MM.1S (cell line): ENCODE results near the gene TGIF1.

Experiments used
- DNase-seq: peaks from one replicate; pipeline ENCODE4 v3.0.0-alpha.2; 2015
- H2AFZ ChIP-seq: fragments of 300-600 bp; sonication (generic); 2 replicates; pipeline ENCODE4 v1.6.0; 2016; ENCODE audit warnings: antibody characterized with exemption, low read length
- H3F3A ChIP-seq: fragments of 300-600 bp; sonication (generic); 2 replicates; pipeline ENCODE4 v1.6.1; 2016; ENCODE audit warnings: mild to moderate bottlenecking, antibody characterized with exemption, low read length, moderate library complexity, mixed read lengths; ENCODE audit not compliant: insufficient read depth
- H3K27ac ChIP-seq: fragments of 300-600 bp; sonication (generic); 2 replicates; pipeline ENCODE4 v1.5.1; 2016; ENCODE audit warnings: mild to moderate bottlenecking, low read length
- H3K27me3 ChIP-seq: fragments of 300-600 bp; sonication (generic); replicated peaks from 2 replicates; pipeline ENCODE4 v1.6.0; 2016; ENCODE audit warnings: low read length; ENCODE audit not compliant: insufficient read depth
- H3K36me3 ChIP-seq: fragments of 300-600 bp; sonication (generic); replicated peaks from 2 replicates; pipeline ENCODE4 v1.6.1; 2016; ENCODE audit warnings: mild to moderate bottlenecking, low read length, mixed read lengths; ENCODE audit not compliant: insufficient read depth
- H3K4me1 ChIP-seq: fragments of 300-600 bp; sonication (generic); 2 replicates; pipeline ENCODE4 v1.6.1; 2016; ENCODE audit warnings: low read length, mixed read lengths
- H3K4me2 ChIP-seq: fragments of 300-600 bp; sonication (generic); 2 replicates; pipeline ENCODE4 v1.6.0; 2016; ENCODE audit warnings: low read depth, low read length
- H3K4me3 ChIP-seq: fragments of 300-600 bp; sonication (generic); 2 replicates; pipeline ENCODE4 v1.5.1; 2016; ENCODE audit warnings: low read length, mixed read lengths
- H3K79me2 ChIP-seq: fragments of 300-600 bp; sonication (generic); 2 replicates; pipeline ENCODE4 v1.6.1; 2016; ENCODE audit warnings: mixed run types, low read length, mixed read lengths
- H3K9ac ChIP-seq: fragments of 300-600 bp; sonication (generic); 2 replicates; pipeline ENCODE4 v1.6.1; 2016; ENCODE audit warnings: low read length, mixed read lengths
- H3K9me2 ChIP-seq: fragments of 300-600 bp; sonication (generic); replicated peaks from 2 replicates; pipeline ENCODE4 v1.6.1; 2016; ENCODE audit warnings: mild to moderate bottlenecking, low read length, mixed read lengths; ENCODE audit not compliant: insufficient read depth
- H3K9me3 ChIP-seq: fragments of 300-600 bp; sonication (generic); replicated peaks from 2 replicates; pipeline ENCODE4 v1.6.1; 2016; ENCODE audit warnings: mild to moderate bottlenecking, low read length, mixed read lengths; ENCODE audit not compliant: insufficient read depth
- H4K20me1 ChIP-seq: fragments of 300-600 bp; sonication (generic); 2 replicates; pipeline ENCODE4 v1.6.1; 2016; ENCODE audit warnings: mild to moderate bottlenecking, low read length, moderate library complexity, mixed read lengths; ENCODE audit not compliant: insufficient read depth
- CTCF ChIP-seq: fragments of 300-600 bp; sonication (generic); IDR thresholded peaks from 2 replicates; pipeline ENCODE4 v1.5.1; 2016; ENCODE audit warnings: antibody characterized with exemption, low read length, mixed read lengths
- EZH2 ChIP-seq: fragments of 300-600 bp; sonication (generic); optimal IDR thresholded peaks from 2 replicates; pipeline ENCODE3; 2017; ENCODE audit warnings: low read depth, mild to moderate bottlenecking, antibody characterized with exemption, low read length, mixed read lengths
- EZH2phosphoT487 ChIP-seq: fragments of 300-600 bp; sonication (generic); IDR thresholded peaks from 2 replicates; pipeline ENCODE4 v1.6.1; 2018; ENCODE audit warnings: antibody characterized with exemption, low read length

Gene TGIF1

GRCh38 chr18:3441290-3441689 is 8.7 kb upstream of the TGIF1 start:
- DNase-seq, result no peak
- no peaks in the 10 kb centered on the region for H3K9me3 ChIP-seq
- H2AFZ ChIP-seq, result no peak overlapping the region

GRCh38 chr18:3442919-3443318 is 7.1 kb upstream of the TGIF1 start:
- H2AFZ ChIP-seq, result no peak overlapping the region
- H4K20me1 ChIP-seq, result no peaks in the 10 kb centered on the region
- no peak overlapping the region for H3K27ac ChIP-seq
- H3K9ac ChIP-seq, result no peak overlapping the region
- H3K4me3 ChIP-seq, result no peak overlapping the region
- H3F3A ChIP-seq, result peaks cover 10% of the 10 kb centered on the region
- DNase-seq, result no peak
- no peaks in the 10 kb centered on the region for H3K9me2 ChIP-seq
- no peaks in the 10 kb centered on the region for H3K36me3 ChIP-seq
- peaks cover 4% of the 10 kb centered on the region; the same call in 1 of the 2 replicates for H3K27me3 ChIP-seq
- no peak overlapping the region for H3K4me2 ChIP-seq
- no peaks in the 10 kb centered on the region for H3K9me3 ChIP-seq
- H3K79me2 ChIP-seq, result no peaks in the 10 kb centered on the region
- TF ChIP-seq EZH2phosphoT487 (no peak), CTCF (no peak), EZH2 (no peak)
- H3K4me1 ChIP-seq, result peaks cover 4% of the 10 kb centered on the region

More at GRCh38 chr18:3441290-3441689, 8.7 kb upstream of the TGIF1 start:
- Histone ChIP-seq H3K9ac (no peak overlapping the region), H3K27ac (no peak overlapping the region), H3F3A (no peaks in the 10 kb centered on the region), H3K79me2 (no peaks in the 10 kb centered on the region), H3K4me2 (no peak overlapping the region), H4K20me1 (no peaks in the 10 kb centered on the region), H3K4me1 (no peaks in the 10 kb centered on the region), H3K27me3 (no peaks in the 10 kb centered on the region; the same call in 1 of the 2 replicates), H3K4me3 (no peak overlapping the region), H3K9me2 (no peaks in the 10 kb centered on the region), H3K36me3 (no peaks in the 10 kb centered on the region)
- no peak for TF ChIP-seq EZH2phosphoT487
- TF ChIP-seq EZH2, result no peak
- no peak for TF ChIP-seq CTCF

GRCh38 chr18:3444296-3444695 is 5.7 kb upstream of the TGIF1 start:
- Histone ChIP-seq H3K9me3 (no peaks in the 10 kb centered on the region), H3K9ac (no peak overlapping the region), H3K4me2 (no peak overlapping the region), H3K9me2 (no peaks in the 10 kb centered on the region), H3F3A (peaks cover 22% of the 10 kb centered on the region), H2AFZ (no peak overlapping the region), H4K20me1 (no peaks in the 10 kb centered on the region), H3K27me3 (peaks cover 4% of the 10 kb centered on the region; the same call in 1 of the 2 replicates), H3K4me3 (no peak overlapping the region), H3K79me2 (no peaks in the 10 kb centered on the region), H3K4me1 (peaks cover 4% of the 10 kb centered on the region), H3K27ac (no peak overlapping the region), H3K36me3 (no peaks in the 10 kb centered on the region)
- no peak for DNase-seq
- no peak for TF ChIP-seq EZH2phosphoT487
- no peak for TF ChIP-seq CTCF
- TF ChIP-seq EZH2, result no peak
